GM18861 (cell line): ENCODE data around the gene ZNF83.
A peak's percentile ranks its signal among the peaks of the same experiment; 100 is the strongest.
"Not testable (repeated sequence)": the region's sequence is repeated elsewhere in the genome, so short reads cannot be mapped to it uniquely, and the experiment has no call there.

Experiments
- ATAC-seq: cut with Tn5 transposase; IDR thresholded peaks from one replicate; pipeline ENCODE4 v1.9.1; 2021; ENCODE audit not compliant: unreplicated experiment

ZNF83 gene

DNA sequence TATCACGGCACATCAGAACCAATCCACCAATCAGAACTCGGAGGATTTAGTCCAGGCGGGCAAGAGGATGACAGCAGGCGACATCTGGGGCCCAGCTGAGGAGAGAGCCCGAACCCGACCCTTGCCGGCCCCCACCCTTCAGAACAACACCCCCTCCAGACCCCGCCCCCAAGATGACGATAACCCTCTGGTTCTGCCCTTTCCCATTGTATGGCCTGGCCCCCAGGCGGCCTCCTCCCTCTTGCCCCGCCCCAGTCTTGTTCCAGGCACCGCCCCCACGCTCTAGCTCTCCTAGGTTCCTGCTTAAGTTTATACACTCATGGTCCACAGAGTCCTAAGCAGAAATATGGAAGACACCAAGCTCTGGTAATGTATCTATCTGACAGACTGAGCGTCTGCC lies 2.8 kb upstream of the ZNF83 start:
- no peak for ATAC-seq

DNA sequence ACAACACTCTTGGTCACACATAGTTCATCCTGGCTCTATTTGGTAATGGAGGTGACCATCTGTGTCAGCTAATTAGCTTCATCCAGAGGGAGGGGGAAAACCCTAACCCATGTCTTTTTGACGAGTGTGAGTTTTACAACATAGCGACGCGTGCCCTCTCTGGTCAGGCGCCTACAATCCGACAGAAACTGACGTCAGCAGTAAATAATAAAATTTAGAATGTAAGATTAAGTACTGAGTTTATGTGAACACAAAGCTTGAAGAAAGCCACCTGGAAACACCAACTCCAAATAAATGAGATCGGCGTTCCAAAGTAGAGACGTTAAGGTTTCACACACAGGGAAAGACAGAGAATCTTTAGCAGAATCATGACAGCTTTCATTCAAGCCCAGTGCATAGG lies 1.8 kb upstream of the ZNF83 start:
- ATAC-seq = no peak

DNA sequence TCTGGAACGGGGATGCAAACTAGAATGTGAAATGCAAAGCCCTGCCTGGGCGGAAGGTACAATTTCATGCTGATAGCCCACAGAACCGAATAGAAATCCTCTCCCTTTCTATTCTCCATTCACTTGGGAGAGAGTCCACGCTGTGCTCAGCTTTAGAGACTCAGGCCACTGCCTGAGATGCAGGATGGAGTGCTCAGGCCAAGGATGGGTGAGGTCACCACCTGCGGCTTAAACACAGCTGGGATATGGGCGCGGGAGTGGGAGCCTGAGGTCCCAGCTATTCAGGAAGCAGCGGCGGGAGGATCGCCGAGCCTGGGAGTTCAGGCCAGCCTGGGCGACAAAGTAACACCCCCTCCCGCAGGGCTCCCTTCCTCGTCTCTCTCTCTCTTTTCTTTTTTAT lies 446 bp upstream of the ZNF83 start:
- ATAC-seq = no peak

DNA sequence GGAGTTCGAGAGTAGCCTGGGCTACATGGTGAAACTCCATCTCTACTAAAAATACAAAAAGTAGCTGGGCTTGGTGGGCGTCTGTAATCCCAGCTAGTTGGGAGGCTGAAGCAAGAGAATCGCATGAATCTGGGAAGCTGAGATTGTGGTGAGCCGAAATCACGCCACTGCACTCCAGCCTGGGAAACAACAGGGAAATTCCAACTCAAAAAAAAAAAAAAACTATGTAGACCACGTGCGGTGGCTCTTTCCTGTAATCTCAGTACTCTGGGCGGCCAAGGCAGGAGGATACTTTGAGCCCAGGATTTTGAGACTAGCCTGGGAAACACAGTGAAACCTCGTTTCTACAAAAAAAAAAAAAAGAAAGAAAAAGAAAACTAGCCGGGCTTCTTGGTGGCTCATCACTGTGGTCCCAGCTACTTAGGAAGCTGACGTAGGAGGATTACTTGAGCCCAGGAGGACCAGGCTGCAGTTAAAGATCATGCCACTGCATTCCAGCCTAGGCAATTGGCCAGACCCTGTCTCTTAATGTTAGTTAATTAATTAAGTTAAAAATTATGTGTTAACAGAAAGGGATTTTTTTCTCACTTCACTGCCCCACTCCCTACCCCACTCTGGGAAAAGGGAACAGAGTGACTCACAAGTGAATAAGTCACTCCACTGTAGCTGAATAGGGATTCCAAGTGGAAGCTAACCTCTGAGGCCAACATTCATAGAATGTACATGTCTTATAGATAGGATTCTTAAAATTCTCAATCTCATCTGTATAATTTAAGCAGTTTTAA lies 2.2 kb downstream of the ZNF83 start:
- no peak for ATAC-seq

DNA sequence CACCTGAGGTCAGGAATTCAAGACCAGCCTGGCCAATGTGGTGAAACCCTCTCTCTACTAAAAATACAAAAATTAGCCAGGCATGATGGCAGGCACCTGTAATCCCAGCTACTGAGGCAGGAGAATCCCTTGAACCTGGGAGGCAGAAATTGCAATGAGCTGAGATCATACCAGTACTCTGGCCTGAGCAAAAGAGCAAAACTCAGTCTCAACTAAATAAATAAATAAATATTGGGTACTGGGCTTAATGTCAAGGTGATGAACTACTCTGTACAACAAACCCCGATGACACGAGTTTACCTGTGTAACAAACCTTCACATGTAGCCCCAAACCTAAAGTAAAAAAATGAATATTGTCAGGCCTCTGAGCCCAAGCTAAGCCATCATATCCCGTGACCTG lies 10.7 kb downstream of the ZNF83 start:
- not testable (repeated sequence) for ATAC-seq

DNA sequence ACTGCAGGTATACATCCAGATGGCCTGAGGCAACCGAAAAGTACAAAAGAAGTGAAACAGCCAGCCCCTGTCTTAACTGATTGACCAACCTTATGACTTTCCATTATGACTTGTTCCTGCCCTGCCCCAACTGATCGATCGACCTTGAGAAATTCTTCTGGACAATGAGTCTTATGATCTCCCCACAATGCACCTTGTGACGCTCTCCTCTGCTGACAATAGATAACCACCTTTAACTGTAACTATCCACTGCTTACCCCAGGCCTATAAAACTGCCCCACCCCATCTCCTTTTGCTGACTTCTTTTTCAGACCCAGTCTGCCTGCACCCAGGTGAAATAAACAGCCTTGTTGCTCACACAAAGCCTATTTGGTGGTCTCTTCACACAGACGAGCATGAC lies 11.2 kb downstream of the ZNF83 start:
- no peak for ATAC-seq

DNA sequence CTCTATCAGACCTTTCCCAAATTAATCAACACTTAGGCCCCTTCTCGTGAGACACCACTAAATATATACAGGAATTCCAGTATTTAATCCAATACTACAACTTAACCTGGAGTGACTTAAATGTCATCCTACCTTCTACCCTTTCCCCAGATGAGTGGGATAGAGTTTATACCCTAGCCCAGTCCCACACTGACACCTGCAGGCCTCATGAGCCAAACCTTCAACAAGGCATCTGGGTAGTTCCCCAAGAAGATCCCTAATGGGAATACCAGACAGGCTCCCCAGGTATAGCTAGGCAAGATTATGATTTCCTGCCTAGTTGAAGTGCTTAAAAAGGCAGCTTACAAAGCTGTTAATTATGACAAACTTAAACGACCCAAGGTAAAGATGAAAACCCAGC lies 15.9 kb downstream of the ZNF83 start:
- ATAC-seq = no peak

DNA sequence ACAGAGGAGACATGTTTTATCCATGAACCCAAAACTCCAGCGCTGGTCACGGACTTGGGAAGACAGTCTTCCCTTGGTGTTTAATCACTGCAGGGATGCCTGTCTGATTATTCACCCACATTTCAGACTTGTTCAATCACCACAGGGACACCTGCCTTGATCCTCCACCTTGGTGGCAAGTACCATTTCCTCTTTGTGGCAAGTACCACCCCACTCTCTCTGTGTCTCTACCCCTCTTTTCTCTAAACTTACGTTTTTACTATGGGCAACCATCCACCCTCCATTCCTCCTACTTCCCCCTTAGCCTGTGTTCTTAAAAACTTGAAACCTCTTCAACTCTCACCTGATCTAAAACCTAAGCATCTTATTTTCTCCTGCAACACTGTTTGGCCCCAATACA lies 16.8 kb downstream of the ZNF83 start:
- no peak for ATAC-seq

DNA sequence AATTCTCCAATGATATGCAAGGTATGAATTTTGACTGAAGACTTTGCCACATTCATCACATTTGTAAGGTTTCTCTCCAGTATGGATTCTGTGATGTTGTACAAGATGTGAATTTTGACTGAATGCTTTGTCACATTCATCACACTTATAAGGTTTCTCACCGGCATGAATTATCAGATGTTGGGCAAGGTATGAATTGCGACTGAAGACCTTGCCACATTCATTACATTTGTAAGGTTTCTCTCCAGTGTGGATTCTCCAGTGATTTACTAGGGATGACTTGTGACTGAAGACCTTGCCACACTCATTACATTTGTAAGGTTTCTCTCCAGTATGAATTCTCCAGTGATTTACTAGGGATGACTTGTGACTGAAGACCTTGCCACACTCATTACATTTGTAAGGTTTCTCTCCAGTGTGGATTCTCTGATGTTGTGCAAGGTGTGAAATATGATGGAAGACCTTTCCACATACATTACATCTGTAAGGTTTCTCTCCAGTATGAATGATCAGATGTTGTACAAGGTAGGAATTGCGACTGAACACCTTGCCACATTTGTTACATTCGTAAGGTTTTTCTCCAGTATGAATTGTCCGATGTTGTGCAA lies 24.8 kb downstream of the ZNF83 start:
- no peak for ATAC-seq

DNA sequence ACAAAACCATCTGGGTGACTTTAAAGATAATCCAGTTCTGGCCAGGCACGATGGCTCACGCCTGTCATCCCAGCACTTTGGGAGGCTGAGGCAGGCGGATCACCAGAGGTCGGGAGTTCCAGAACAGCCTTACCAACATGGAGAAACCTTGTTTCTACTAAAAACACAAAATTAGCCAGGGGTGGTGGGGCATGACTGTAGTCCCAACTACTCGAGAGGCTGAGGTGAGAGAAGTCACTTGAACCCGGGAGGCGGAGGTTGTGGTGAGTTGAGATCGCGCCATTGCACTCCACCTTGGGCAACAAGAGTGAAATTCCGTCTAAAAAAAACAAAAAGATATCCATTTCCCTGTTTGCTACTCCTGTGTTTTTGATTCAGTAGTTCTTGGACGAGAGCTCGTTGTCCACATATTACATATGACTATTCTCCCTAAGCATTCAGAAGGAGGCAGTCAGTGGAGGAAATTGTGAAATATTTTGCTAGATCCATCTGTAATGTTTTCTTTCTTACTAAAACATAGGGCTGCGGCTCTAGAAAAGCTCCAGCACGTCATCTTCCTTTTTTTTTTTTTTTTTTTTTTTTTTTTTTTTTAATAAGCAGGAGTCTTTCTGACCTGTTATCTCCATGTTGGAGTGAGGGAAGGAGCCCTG lies 34.5 kb downstream of the ZNF83 start:
- no peak for ATAC-seq

DNA sequence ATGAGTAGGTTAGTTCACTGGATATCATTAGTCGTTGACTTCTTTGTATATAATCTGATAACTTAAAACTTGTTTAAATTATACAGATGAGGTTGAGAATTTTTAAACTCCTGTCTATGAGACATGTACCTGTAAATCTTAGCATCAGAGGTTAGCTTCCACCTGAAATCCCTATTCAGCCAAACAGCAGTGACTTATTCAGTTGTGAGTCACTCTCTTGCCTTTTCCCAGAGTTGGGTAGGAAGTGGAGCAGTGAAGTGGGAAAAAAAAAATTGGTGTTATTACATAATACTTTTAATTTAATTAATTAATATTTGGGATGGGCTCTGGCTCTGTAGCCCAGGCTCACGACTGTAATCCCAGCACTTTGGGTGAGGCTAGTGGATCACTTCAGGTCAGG lies 35.2 kb downstream of the ZNF83 start:
- no peak for ATAC-seq

DNA sequence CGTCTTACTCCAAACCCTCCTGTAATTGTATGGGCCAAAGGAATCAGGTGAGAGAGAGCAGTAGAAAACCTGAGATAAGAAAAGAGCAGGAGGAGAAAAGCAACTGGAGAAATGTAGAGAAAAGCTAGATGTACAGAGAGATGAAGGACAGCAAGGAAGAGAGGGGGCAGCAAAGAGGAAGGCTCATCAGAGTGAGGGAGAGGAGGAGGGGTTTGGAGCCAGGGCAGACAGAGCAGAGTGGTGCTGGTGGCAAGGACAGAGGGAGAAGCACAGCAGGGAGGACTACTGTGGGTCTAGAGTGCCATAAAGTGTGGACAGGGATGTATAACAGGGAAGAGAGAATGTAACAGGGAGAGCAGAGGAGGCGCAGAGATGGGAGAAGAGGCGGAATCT lies 36.2 kb downstream of the ZNF83 start:
- ATAC-seq = not testable (repeated sequence)

DNA sequence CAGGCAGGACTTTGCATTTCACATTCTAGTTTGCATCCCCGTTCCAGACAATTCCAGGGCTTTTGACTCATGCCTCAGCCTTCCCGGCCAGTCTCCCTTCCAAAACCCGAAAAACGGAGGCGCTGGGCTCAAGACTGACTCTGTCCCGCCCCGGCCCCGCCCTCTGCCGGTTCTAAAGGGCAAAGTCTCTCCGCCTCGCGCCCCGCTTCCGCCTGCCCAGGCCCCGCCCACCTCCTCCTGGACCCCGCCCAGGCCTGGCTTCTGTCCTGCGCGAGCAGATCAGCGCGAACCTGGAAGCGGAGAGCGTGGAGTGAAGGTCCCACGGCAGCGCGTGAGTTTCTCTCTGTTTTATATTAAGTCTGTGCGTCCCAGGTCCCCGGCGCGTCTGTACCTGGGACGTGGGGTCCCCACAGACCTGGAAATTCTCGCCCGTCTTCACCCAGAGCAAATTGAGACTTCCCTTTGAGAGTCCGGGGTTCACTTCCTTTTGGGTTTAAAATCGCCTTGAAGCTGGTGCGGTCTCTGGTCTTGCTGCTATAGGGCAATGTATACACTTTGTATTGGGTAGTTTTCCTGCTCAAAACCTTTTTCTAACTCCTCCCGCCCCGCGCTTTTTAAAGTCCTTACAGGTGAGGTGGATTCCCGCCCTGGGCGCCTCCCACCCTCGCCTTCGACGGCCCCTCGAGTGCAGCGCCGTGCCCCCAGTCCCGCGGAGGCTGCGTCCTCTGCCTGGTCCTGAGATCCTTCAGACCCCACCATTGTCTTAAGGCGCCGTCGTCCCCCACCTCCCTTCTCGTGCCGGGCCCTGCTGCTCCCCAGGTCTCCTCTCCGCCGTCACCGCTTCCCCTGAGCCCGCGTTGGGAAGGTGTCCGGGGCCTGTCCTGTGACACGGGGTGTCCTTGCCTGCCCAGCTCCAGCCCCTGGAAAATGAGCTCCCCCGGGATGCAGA lies 36.9 kb downstream of the ZNF83 start:
- ATAC-seq = peak; percentile 79

DNA sequence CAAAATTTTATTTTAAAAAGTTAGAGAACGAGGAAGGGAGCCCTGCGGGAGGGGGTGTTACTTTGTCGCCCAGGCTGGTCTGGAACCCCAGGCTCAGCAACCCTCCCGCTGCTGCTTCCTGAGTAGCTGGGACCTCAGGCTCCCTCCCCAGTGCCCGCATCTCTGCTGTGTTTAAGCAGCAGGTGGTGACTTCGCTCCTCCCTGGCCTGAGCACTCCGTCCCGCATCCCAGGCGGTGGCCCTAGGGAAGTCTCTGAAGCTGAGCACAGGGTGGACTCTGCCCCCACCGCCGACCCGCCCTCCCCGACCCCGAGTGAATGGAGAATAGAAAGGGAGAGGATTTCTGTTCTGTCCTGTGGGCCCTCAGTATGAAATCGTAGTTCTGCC lies 37.5 kb downstream of the ZNF83 start:
- ATAC-seq = no peak

DNA sequence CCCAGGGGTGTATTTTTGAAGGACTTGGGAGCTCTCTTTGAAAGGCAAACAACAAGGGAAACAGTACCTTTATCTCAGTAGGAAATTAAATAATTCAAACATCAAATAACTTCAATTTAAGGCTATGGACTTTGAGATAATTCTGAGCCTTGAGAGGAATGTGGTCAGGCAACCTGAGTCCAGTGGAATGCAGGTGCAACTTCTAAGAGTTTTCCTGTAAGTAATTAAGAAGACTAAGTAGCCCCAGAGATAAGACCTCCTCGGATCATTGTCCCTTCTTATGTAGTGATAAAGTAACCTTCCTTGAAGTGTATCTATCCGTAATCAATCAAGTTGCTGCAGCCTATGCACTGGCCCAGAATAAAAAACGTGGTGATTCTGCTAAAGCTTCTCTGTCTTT lies 38.9 kb downstream of the ZNF83 start:
- ATAC-seq = no peak

DNA sequence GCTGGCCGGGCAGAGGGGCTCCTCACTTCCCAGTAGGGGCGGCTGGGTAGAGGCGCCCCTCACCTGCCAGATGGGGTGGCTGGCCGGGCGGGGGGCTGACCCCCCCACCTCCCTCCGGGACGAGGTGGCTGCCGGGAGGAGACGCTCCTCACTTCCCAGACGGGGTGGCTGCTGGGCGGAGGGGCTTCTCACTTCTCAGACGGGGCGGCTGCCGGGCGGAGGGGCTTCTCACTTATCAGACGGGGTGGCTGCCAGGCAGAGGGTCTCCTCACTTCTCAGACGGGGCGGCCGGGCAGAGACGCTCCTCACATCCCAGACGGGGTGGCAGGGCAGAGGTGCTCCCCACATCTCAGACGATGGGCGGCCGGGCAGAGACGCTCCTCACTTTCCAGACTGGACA lies 44.7 kb downstream of the ZNF83 start:
- ATAC-seq = not testable (repeated sequence)

DNA sequence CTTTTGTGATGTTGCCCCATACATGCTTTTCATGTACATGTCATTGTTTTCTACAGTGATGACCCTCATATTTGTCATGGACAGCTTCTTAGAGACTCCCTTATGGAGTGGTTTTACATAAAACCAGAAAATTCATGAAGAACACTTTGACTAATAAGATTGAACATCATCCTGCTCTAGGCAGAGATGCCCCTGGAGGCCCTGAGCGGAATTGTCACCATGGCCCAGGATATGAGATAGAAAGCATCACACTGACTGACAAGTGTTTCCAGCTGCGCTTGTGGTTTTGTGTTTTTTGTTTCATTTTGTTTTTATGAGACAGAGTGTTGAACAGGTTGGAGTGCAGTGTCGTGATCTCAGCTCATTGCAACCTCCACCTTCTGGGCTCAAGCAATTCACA lies 45.9 kb downstream of the ZNF83 start:
- no peak for ATAC-seq

DNA sequence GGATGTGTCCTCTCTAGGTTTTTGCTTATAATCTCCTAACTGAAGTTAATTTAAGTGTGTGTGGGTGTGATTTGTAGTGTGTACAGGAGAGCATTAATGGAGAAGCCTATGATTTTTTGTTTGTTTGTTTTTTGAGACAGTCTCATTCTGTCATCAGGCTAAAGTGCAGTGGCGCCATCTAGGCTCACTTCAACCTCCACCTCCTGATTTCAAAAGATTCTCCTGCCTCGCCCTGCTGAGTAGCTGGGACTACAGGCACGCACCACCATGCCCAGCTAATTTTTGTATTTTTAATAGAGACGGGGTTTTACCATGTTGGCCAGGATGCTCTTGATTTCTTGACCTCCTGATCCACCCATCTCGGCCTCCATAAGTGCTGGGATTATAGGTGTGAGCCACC lies 47.4 kb downstream of the ZNF83 start:
- ATAC-seq = no peak

DNA sequence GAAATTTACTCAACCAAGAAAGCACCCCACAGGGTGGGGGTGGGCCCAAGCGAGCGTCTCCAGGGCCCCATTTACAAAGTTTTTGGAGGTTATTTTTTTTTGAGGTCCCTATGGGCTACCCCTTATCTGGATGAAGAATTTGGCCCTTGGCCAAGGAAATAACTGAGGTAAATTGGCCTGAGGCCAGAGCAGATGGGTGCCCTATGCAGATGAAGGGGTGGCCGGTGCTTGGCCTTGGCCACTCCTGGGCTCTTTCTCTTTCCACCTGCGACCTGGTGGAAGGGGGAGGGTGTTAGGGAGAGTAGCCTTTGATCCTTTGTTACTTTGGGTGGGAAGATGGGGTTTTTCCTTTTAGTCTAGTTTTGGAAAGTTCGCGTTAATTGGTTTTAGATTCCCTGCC lies 52.6 kb downstream of the ZNF83 start:
- no peak for ATAC-seq

DNA sequence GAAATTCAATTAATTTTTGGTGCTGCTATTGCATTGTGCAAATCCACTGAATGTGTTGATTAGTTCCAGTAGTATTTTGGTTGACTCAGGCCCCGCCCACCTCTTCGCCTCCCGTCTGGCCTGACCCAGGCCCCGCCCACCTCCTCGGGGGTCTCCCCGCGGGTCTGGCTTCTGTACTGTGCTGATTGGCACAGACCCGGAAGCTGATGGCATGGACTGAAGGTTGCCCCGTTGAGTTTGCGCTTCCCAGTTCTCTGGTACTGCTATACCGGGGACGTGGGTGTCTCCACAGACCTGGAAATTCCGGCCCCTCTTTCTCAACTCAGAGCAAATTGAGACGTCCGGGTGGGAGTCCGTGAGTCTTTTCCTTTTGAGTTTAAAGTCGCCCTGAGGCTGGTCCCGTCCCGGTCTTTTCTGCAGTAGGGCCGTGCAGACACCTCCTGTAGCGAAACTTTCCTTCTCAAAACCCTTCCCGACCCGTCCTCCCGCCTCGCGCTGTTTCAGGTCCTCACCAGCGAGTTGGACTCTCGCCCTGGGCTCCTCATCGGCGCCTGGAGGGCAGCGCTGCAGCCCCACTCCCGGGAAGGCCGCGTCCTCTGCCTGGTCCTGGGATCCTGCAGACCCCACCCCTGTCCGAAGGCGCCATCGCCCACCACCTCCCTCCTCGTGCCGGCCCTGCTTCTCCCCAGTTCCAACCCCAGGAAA lies 53.3 kb downstream of the ZNF83 start:
- ATAC-seq = no peak
